Stomach (tissue), 9 donors: ENCODE results near the gene GRM4. TPM values are rescaled to one million over a fixed set of nuclear protein-coding genes. Genes with fewer than 3 reads are reported as not detected.

Experiments
- DNase-seq, 2 donors: peaks; one replicate each; pipeline versions ENCODE4 v3.0.0 to v3.0.0-alpha.2; 2013 to 2019
- H3K27ac ChIP-seq, 5 donors: fragments of 200-600 bp in 4 of 5; sonication (generic) in 4 of 5; one replicate each; pipeline ENCODE4 v1.5.1; 2013 to 2019; ENCODE audit warnings: mild to moderate bottlenecking in 1 of 5, moderate library complexity in 1 of 5
- H3K27me3 ChIP-seq, 3 donors: fragments of 200-600 bp; sonication (generic); one replicate each; pipeline ENCODE4 v1.5.1; 2017 to 2019; ENCODE audit warnings: mixed run types in 1 of 3
- H3K36me3 ChIP-seq, 4 donors: fragments of 200-600 bp; sonication (generic); 1 replicate in 3 of 4; 2 replicates in 1 of 4; pipeline ENCODE4 v1.5.1; 2016 to 2019
- H3K4me1 ChIP-seq, 4 donors: fragments of 200-600 bp; sonication (generic); one replicate each; pipeline ENCODE4 v1.5.1; 2016 to 2019
- H3K4me3 ChIP-seq, 4 donors: fragments of 200-600 bp; sonication (generic) in 3 of 4; one replicate each; pipeline ENCODE4 v1.5.1; 2016 to 2019; ENCODE audit warnings: mild to moderate bottlenecking in 1 of 4
- H3K9me3 ChIP-seq, 4 donors: fragments of 200-600 bp; sonication (generic); one replicate each; pipeline ENCODE4 v1.5.1; 2016 to 2019
- CTCF ChIP-seq, 7 experiments: fragments of 450-650 bp in 4 of 7; fragments of 200-600 bp in 3 of 7; sonication (generic) in 3 of 7; IDR thresholded peaks; one replicate each; pipeline ENCODE4 v1.5.1; 2016 to 2019; ENCODE audit warnings: antibody characterized with exemption in 7 of 7, control low read depth in 2 of 7, mild to moderate bottlenecking in 1 of 7
- EP300 ChIP-seq: sonication (generic); formaldehyde crosslinking; IDR thresholded peaks from one replicate; pipeline ENCODE4 v1.6.1; 2017; ENCODE audit warnings: antibody characterized with exemption
- POLR2A ChIP-seq, 4 donors: fragments of 450-650 bp; IDR thresholded peaks; one replicate each; pipeline ENCODE4 v1.6.1; 2016; ENCODE audit warnings: antibody characterized with exemption in 4 of 4, control low read depth in 2 of 4, mild to moderate bottlenecking in 1 of 4, moderate library complexity in 1 of 4
- POLR2AphosphoS5 ChIP-seq, 3 donors: sonication (generic); formaldehyde crosslinking; IDR thresholded peaks; one replicate each; pipeline ENCODE4 v1.6.1; 2016; ENCODE audit warnings: antibody characterized with exemption in 3 of 3
- WGBS, 5 donors: extraction: QIAGEN DNeasy Blood & Tissue Kit in 3 of 5; methylation state at CpG; one replicate each; pipeline versions ENCODE4 v1.1.5 to v1.1.7; 2013 to 2018; 5-methylcytosine and 5-hydroxymethylcytosine counted together
- intact Hi-C: fragments of 100-400 bp; cut with DNase I; formaldehyde crosslinking; loops from one replicate; pipeline ENCODE4 v1.15.1; 2023; ENCODE audit warnings: low total_unique reads
- polyA plus RNA-seq, 3 donors: library from polyadenylated mRNA; stranded (reverse); fragments of 200-250 nt; gene quantifications; one replicate each; pipeline ENCODE4 v1.2.3, GENCODE V29; 2013
- total RNA-seq, 5 donors: library from RNA; depleted of rRNA; stranded (reverse); fragments of >200 nt; gene quantifications; one replicate each; pipeline versions ENCODE4 v1.1.0 to v1.2.3, GENCODE V29; 2014 to 2016
- donor health status: healthy with polysubstance abuse.
- donor health status: Bipolar disorder and iron deficiency.
- donor health status: healthy.

Gene GRM4
- total and polyA plus RNA-seq, 8 donors, result 0.55 TPM; not detected in 7

GRCh38 chr6:33985313-33985751, 160.6 kb downstream of the GRM4 start:
- TF ChIP-seq EP300, result no peak
- no peak for TF ChIP-seq CTCF (IDR thresholded peaks at IDR 0.05)
- TF ChIP-seq POLR2A (IDR thresholded peaks at IDR 0.05), result no peak
- no peak for TF ChIP-seq POLR2AphosphoS5 (IDR thresholded peaks at IDR 0.05)
- peaks cover 11 to 21% (median 18%) of the 10 kb centered on the region in 4 donors for H3K4me1 ChIP-seq
- 74 to 87% (median 83%) methylated on average over 14 of the region's 14 CpGs for WGBS, 5 donors

GRCh38 chr6:33984466-33985312, 161.2 kb downstream of the GRM4 start:
- Histone ChIP-seq H3K4me3 (no peak overlapping the region), H3K9me3 (no peaks in the 10 kb centered on the region), H3K27me3 (no peaks in the 10 kb centered on the region), H3K4me1 (peaks cover 8 to 21% (median 18%) of the 10 kb centered on the region in 4 donors), H3K36me3 (no peaks in the 10 kb centered on the region), H3K27ac (no peak overlapping the region)
- whole genome bisulfite sequencing, 5 donors, result 78 to 86% (median 82%) methylated on average over 21 of the region's 21 CpGs
- no peak for TF ChIP-seq CTCF (IDR thresholded peaks at IDR 0.05)
- TF ChIP-seq EP300, result no peak
- no peak for TF ChIP-seq POLR2A (IDR thresholded peaks at IDR 0.05)
- DNase-seq, result peak in 1 of 2 donors; percentile 20
- intact Hi-C loops, result no loop called here

More at GRCh38 chr6:33985313-33985751, 160.6 kb downstream of the GRM4 start:
- no peak overlapping the region for H3K27ac ChIP-seq
- H3K27me3 ChIP-seq, result no peaks in the 10 kb centered on the region
- peak in 1 of 2 donors; percentile 20 for DNase-seq
- no peaks in the 10 kb centered on the region for H3K9me3 ChIP-seq
- intact Hi-C loops, result no loop called here
- no peak overlapping the region for H3K4me3 ChIP-seq
- no peaks in the 10 kb centered on the region for H3K36me3 ChIP-seq

- peak in 1 of 2 donors; percentile 23 for DNase-seq
- no peak overlapping the region for H3K27ac ChIP-seq
- H3K4me3 ChIP-seq, result no peak overlapping the region
- 79 to 86% (median 83%) methylated on average over 8 of the region's 8 CpGs for WGBS, 5 donors
- intact Hi-C loops, result no loop called here
- H3K36me3 ChIP-seq, result no peaks in the 10 kb centered on the region
- no peaks in the 10 kb centered on the region for H3K9me3 ChIP-seq
- no peaks in the 10 kb centered on the region for H3K27me3 ChIP-seq
- TF ChIP-seq EP300 (no peak), POLR2A (IDR thresholded peaks at IDR 0.05) (no peak), POLR2AphosphoS5 (IDR thresholded peaks at IDR 0.05) (no peak), CTCF (IDR thresholded peaks at IDR 0.05) (no peak)
- peaks cover 7 to 18% (median 15%) of the 10 kb centered on the region in 4 donors for H3K4me1 ChIP-seq
Observed at GRCh38 chr6:33983721-33984465, 162.0 kb downstream of the GRM4 start.

GRCh38 chr6:33983109-33983716, 162.7 kb downstream of the GRM4 start:
- Histone ChIP-seq H3K4me1 (peaks cover 0 to 11% (median 8%) of the 10 kb centered on the region in 4 donors), H3K27ac (no peak overlapping the region), H3K27me3 (peaks cover 0 to under 1% (median 0%) of the 10 kb centered on the region in 3 donors), H3K4me3 (no peak overlapping the region), H3K9me3 (no peaks in the 10 kb centered on the region), H3K36me3 (no peaks in the 10 kb centered on the region)
- intact Hi-C loops, result no loop called here
- TF ChIP-seq POLR2AphosphoS5 (IDR thresholded peaks at IDR 0.05) (peak in 2 of 3 donors; percentile 11 to 15), POLR2A (IDR thresholded peaks at IDR 0.05) (no peak), CTCF (IDR thresholded peaks at IDR 0.05) (peak in 2 of 7 experiments; percentile 55 to 60), EP300 (no peak)
- WGBS, 5 donors, result 16 to 35% (median 22%) methylated on average over 13 of the region's 13 CpGs
- DNase-seq, result peak; percentile 63 to 67
